Endothelial cell (in vitro differentiated cells): ENCODE measurements around the gene SHISA9. TPM values are rescaled to one million over a fixed set of nuclear protein-coding genes. Genes with fewer than 3 reads are reported as not detected.

Source experiments
- DNase-seq: peaks from one replicate; pipeline ENCODE4 v3.0.0; 2021; ENCODE audit warnings: low spot score
- H3K27ac Mint-ChIP-seq: one replicate; pipeline ENCODE4 v1.8.0; 2021; ENCODE audit warnings: mixed read lengths, inconsistent platforms; ENCODE audit not compliant: unreplicated experiment
- H3K27me3 Mint-ChIP-seq: one replicate; pipeline ENCODE4 v1.8.0; 2021; ENCODE audit warnings: mild to moderate bottlenecking, moderate library complexity, mixed read lengths, inconsistent platforms; ENCODE audit not compliant: unreplicated experiment
- H3K36me3 Mint-ChIP-seq: one replicate; pipeline ENCODE4 v1.8.0; 2021; ENCODE audit warnings: mild to moderate bottlenecking, low read depth, mixed read lengths, inconsistent platforms; ENCODE audit not compliant: unreplicated experiment
- H3K4me1 Mint-ChIP-seq: one replicate; pipeline ENCODE4 v1.8.0; 2021; ENCODE audit warnings: mild to moderate bottlenecking, mixed read lengths, inconsistent platforms; ENCODE audit not compliant: unreplicated experiment
- H3K4me3 Mint-ChIP-seq: one replicate; pipeline ENCODE4 v1.8.0; 2021; ENCODE audit warnings: mild to moderate bottlenecking, mixed read lengths, inconsistent platforms; ENCODE audit not compliant: unreplicated experiment
- H3K9me3 Mint-ChIP-seq: one replicate; pipeline ENCODE4 v1.8.0; 2021; ENCODE audit warnings: mixed read lengths, inconsistent platforms; ENCODE audit not compliant: unreplicated experiment
- CTCF ChIP-seq: fragments of 200-600 bp; sonication (generic); IDR thresholded peaks from one replicate; pipeline ENCODE4 v1.5.0; 2021; ENCODE audit warnings: antibody characterized with exemption; ENCODE audit not compliant: unreplicated experiment
- total RNA-seq: library from RNA; stranded (reverse); fragmentation: NEBNext Ultra II Directional; extraction: Animal tissue kit (Norgen Biotek cat#: 25700); gene quantifications from one replicate; pipeline ENCODE4 v1.2.1, GENCODE V29; 2021; ENCODE audit not compliant: unreplicated experiment

Gene SHISA9
- total RNA-seq, 1 donor from 2014 or later = 0.49 TPM

GRCh38 chr16:13083681-13084080 is 182.3 kb downstream of the SHISA9 start:
- H3K9me3 Mint-ChIP-seq = no peaks in the 10 kb centered on the region
- DNase-seq = no peak
- TF ChIP-seq CTCF = no peak
- no peaks in the 10 kb centered on the region for H3K4me1 Mint-ChIP-seq
- H3K27ac Mint-ChIP-seq = no peak overlapping the region
- H3K4me3 Mint-ChIP-seq = no peak overlapping the region
- no peaks in the 10 kb centered on the region for H3K36me3 Mint-ChIP-seq
- H3K27me3 Mint-ChIP-seq = peaks cover 3% of the 10 kb centered on the region

- Mint-ChIP-seq H3K27ac (no peak overlapping the region), H3K4me3 (no peak overlapping the region), H3K27me3 (peaks cover 3% of the 10 kb centered on the region), H3K4me1 (no peaks in the 10 kb centered on the region), H3K9me3 (no peaks in the 10 kb centered on the region), H3K36me3 (no peaks in the 10 kb centered on the region)
- DNase-seq = no peak
- no peak for TF ChIP-seq CTCF
These were observed 182.9 kb downstream of the SHISA9 start for GRCh38 chr16:13084331-13084730.

GRCh38 chr16:13093661-13094060 is 192.3 kb downstream of the SHISA9 start:
- H3K27me3 Mint-ChIP-seq = no peaks in the 10 kb centered on the region
- H3K36me3 Mint-ChIP-seq = peaks cover 6% of the 10 kb centered on the region
- no peak overlapping the region for H3K27ac Mint-ChIP-seq
- no peak overlapping the region for H3K4me3 Mint-ChIP-seq
- H3K4me1 Mint-ChIP-seq = no peaks in the 10 kb centered on the region
- H3K9me3 Mint-ChIP-seq = no peaks in the 10 kb centered on the region
- no peak for TF ChIP-seq CTCF
- no peak for DNase-seq

GRCh38 chr16:13095061-13095460 is 193.7 kb downstream of the SHISA9 start:
- H3K36me3 Mint-ChIP-seq = peaks cover 6% of the 10 kb centered on the region
- no peaks in the 10 kb centered on the region for H3K27me3 Mint-ChIP-seq
- H3K4me1 Mint-ChIP-seq = no peaks in the 10 kb centered on the region
- TF ChIP-seq CTCF = no peak
- no peak overlapping the region for H3K27ac Mint-ChIP-seq
- H3K9me3 Mint-ChIP-seq = no peaks in the 10 kb centered on the region
- DNase-seq = no peak
- H3K4me3 Mint-ChIP-seq = no peak overlapping the region

GRCh38 chr16:13098536-13098935 is 197.1 kb downstream of the SHISA9 start:
- no peak for DNase-seq
- no peak overlapping the region for H3K27ac Mint-ChIP-seq
- no peak for TF ChIP-seq CTCF
- H3K36me3 Mint-ChIP-seq = no peaks in the 10 kb centered on the region
- H3K9me3 Mint-ChIP-seq = no peaks in the 10 kb centered on the region
- H3K4me1 Mint-ChIP-seq = no peaks in the 10 kb centered on the region
- H3K27me3 Mint-ChIP-seq = no peaks in the 10 kb centered on the region
- no peak overlapping the region for H3K4me3 Mint-ChIP-seq
